Fibroblast of skin of right biceps (primary cell): Measurements from ENCODE around the gene PCK1.
A peak's percentile ranks its signal among the peaks of the same experiment; 100 is the strongest.

Experiments used
- DNase-seq: peaks from one replicate; pipeline ENCODE4 v3.0.0-alpha.2; 2013

The PCK1 gene

DNA sequence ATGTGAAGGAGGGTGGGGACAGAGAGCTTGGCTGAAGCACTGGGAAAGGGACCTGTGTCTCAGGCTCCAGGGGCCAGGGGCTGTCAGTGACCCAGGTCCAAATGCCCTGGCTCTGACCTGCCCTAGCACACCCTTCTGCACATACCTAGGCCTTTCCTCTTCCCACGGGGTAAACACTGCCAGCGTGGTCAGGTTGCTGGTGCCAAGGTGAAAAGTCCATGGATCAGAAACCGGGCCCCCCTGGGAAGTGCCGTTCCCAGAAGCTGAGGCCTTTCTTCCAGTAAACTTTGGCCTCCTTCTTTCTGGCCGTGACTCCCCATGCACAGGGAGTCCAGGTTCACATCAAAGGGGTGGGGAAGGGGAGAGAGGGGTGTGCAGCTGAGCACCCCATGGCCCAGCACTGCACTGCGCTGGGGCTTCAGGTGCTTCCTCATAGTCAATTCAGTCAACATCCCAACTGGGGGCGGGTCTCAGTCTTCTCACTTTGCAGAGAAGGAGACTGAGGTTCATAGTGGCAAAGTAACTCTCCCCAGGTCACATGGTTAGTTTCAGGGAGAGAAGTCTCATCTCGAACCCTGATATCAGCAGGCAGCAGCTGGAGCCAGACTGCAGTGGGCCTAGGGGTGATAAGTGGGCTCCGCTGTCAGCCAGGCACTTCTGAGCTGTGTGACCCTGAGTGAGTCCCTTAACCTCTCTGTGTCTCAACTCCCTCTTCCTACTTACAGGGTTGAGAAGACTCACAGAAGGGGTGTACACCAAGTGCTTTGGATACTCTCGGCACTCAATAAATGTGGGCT is 17.0 kb downstream of the PCK1 start:
- DNase-seq, result no peak

DNA sequence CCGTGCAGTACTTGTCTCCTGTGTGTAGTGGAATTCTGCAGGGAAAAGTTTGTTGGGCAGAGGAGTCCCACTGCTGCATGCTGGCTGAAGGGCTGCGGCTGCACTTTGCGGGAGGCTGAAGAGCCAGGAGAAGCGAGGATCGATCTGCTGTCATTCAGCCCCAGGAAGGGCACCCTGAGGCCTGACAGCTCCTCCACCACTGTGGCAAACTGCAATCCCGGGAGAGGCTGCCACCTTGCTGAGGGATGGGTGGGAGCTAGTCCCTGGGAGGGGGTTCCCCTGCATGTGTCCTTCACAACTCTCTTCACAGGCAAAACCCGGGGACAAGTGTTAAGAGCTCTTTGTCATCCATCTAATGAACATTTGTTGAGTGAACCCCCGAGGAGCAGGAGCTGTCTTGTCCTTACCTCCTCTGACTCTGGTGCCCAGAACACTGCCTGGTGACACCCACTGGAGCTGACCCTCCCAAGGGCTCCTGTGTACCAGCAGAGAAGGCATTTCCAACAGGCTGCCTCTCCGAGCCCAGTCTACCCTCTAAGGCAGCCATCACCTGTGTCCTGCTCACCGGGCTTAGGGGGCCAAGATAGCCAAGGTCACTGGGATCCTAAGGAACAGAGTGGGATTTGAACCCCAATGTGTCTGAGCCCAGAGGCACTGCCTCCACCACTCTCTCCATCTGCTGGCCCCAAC is 17.7 kb downstream of the PCK1 start:
- DNase-seq, result no peak

DNA sequence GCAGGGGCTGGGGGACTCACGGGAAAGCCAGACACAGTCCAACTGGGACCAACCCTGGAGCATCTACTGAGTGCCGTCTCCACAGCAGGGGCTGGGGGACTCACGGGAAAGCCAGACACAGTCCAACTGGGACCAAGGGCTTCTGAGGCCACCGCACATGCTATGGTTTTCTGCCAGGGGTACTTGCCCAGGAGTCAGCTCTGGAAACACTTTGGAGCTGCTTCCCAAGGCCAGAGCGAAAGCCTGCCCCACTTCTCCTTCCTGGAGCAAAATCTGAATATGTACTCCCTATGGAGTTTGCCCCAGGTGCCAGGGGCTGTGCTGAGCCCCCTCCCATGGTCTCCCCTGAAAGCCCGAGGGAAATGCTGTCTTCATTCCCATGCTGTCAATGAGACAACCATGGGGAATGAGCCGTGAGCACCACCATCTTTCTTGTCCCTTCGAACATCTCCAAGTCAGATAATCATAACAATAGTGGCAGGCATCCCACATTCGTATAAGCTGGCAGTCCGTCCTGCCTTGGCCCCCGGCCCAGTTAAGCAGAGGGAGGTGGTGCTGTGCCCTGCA is 18.5 kb downstream of the PCK1 start:
- no peak for DNase-seq

DNA sequence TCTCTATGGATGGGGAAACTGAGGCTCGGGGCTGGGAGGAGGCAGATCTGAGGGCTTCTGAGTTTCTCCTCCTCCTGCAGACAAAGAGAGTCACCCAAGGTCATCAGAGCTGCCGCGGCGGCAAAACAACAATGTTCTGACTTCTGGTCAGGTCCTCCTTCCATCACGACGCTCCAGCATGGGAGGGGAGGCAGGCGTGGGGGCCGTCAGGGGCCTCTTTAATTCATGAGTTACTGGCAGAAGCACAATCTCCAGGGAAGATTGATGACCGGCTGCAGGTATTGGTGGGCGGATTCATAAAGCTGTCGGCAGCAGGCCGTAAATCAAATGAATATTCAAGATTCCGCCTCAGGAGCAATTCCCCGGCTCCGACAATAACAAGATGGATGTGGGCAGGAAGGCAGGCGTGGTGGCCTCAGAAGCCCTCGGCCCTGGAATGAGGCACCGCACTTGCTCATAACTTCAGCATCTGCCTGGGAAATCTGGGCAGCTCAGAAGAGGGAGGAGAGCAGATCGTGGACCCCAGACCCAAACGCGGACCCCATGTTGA is 19.1 kb downstream of the PCK1 start:
- peak; percentile 11 for DNase-seq

- DNase-seq, result no peak
Observed at GRCh38 chr20:57580478-57581201, 19.7 kb downstream of the PCK1 start.

DNA sequence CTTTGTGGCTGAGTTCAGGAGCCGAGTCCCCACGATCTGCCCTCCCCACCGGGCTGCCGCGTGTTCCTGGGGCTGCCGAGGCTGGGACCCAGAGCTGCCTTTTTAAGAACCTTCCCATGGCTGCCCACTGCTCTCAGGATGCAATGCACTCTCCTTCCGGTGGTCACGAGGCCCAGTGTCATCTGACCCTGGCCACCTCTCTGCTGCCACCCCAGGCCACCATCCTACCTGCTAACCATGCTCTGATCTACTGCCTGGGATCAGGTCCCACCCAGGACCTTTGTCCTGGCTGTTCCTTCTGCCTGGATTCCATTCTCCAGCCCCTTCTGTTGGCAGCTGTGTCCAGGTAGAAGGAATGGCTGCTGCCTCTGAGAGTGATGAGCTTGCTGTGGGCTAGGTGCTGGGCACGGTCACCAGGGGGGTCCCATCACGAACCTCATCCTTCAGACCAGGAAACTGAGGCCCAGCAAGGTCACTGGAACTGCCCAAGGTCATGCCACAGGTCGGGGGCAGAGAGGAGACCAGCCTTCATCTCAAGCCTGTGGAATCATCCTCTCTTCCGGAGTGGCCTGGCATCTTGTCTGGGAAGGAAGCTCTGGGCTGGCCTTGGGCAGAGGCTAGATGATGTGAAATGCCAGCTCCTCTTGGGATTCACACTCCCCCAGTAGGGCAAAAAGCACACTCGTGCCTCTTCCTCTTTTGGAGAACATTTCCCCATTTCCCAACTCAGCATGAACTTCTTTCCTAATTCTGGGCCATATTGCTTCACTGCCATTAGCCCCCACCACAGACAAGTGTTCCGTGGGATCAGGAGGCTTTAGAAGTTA is 20.5 kb downstream of the PCK1 start:
- no peak for DNase-seq

DNA sequence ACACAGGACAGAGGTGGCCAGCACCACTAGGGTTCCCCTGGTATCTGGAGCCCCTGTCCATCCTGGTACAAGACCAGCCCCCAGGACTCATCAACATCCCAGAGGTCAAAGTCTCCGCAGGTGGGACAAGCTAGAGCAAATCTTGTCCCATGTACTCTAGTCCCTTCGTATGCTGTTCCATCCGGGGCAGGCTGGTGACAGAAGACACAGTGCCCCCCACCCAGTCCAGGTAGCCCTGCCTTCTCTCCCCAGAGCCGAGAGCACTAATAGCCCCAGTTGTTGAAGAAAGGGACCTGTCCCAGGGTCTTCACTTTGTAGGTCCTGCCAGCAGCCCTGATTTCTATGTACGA is 21.1 kb downstream of the PCK1 start:
- no peak for DNase-seq

- peak; percentile 31 for DNase-seq
Observed at GRCh38 chr20:57582432-57583288, 21.8 kb downstream of the PCK1 start.

GRCh38 chr20:57583289-57584257 is 22.7 kb downstream of the PCK1 start:
- DNase-seq, result no peak

GRCh38 chr20:57584768-57585461 is 24.0 kb downstream of the PCK1 start:
- DNase-seq, result no peak

- no peak for DNase-seq
Observed at GRCh38 chr20:57585466-57586213, 24.7 kb downstream of the PCK1 start.

- DNase-seq, result no peak
Observed at GRCh38 chr20:57586370-57586793, 25.5 kb downstream of the PCK1 start.

DNA sequence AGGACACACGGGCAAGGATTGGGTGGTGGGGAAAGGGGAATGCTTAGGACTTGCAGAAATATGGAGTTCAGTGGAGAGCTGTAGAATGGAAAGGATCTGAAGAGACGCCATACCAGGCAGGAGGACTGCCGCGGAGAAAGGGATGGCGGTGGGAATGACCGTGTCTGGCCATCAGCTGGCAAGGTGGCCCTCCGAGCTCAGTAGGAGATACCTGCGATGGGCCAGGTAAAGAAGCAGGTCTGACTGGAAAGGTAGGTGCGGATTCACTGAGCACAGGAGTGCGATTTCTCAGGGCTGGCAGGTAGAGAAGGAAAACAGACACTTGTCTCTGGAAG is 26.0 kb downstream of the PCK1 start:
- DNase-seq, result no peak

- DNase-seq, result no peak
Observed at GRCh38 chr20:57587278-57587988, 26.5 kb downstream of the PCK1 start.

- DNase-seq, result no peak
Observed at GRCh38 chr20:57587989-57588377, 27.1 kb downstream of the PCK1 start.

DNA sequence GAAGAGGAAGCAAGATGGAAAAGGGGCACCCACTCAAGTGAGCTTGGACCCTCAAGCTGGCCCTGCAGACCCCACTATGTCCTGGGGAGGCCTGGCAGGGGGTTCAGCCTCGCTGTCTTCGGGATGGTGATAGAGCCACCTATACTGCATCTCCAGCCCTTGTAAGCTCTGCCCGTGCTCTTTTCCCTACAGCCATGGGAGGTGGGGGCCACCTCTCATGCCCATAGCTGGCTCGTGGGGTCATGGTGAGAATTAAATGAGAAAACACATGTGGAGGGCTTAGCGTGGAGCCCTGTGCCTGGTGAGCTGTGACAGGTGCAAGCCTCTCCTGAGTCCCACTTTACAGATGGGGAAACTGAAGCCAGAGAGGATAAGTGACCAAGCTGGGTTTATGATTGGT is 27.7 kb downstream of the PCK1 start:
- no peak for DNase-seq

DNA sequence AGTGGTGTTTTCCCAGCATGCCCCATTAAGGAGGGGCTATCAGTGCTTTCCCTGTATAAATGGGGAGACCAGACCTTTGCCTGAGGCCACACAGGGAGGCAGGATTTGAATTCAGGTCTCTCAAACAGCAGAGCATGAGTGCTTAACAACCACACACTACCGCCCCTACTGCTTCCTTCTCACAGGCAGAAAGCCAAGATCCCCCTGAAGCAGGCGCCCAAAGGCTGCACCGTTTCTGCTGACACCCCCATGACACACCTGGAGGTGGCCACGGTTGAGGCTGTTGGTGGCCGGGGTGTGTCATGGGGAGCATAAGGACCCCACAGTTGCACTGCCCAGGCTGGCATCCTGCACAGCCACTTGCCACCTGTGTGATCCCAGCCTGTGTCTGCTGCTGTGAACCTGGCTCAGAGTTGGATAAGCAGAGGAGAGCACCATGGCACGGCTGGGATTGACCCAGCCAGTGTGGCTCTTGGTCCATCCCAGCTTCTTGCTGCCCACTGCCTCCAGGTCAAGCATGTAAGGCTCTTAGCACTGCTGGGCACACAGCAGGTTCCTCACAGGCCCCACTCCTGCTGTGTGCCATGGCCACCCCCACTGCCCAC is 28.3 kb downstream of the PCK1 start:
- DNase-seq, result no peak
